GM21723 (cell line): ENCODE measurements around the gene EDIL3.
"Not testable (repeated sequence)": the region's sequence is repeated elsewhere in the genome, so short reads cannot be mapped to it uniquely, and the experiment has no call there.

Source experiments
- ATAC-seq: cut with Tn5 transposase; IDR thresholded peaks from one replicate; pipeline ENCODE4 v1.9.1; 2021; ENCODE audit warnings: mild to moderate bottlenecking, moderate library complexity; ENCODE audit not compliant: unreplicated experiment

The EDIL3 gene

DNA sequence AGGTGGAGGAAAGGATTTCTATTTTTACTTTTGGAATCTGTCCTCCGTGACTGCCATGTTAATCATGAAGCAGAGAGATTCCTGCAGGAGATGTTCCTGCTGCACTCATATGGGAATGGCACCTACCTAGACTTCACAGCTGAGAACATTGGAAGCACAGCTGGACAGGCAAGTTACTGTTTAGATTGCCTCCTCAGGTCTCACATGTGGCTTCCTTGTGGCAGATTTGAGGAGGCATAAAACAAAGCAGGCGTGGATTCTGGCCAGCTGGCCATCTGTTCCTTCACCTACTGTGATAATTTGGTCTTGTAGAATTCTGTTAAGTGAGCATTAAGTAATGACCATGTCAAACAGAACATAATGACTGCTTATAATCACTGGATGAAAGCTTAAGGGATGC is 193.4 kb downstream of the EDIL3 start:
- no peak for ATAC-seq

DNA sequence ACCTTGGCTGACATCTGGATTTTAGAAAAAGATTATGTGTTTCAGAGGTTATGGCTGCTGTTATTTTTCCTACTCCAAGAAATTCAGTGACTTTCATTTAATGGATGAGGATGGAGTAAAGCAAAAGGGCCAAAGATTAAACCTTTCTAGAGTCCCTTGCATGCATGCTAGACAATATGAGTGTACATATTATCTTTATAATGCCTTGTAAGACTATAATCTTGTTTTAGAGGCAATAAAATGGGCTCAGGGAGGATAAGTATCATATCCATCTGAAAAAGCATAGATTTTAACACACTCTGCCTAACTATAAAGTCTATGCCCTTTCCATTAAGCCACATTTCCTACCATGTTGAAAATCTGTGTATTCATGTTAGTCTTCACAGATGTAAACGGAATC is 199.8 kb downstream of the EDIL3 start:
- ATAC-seq: no peak

DNA sequence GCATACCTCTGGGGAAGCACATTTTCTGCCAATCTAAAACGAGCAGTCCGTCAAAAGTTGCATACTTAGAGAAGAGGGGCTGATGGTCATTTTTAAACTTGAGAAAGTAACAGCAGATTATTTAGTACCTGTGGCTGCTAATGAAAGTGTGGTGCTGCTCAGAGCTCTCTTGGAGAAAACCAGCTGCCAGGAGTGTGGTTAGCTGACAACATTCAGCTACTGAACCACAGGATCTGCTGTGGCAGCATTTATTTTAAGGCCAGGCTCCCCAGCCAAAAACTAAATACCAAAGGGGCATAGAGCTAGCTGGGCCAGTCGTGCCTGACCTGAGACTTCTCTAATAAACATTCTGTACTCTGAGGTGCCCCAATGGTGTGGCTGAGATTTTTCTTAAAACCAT is 203.6 kb downstream of the EDIL3 start:
- no peak for ATAC-seq

DNA sequence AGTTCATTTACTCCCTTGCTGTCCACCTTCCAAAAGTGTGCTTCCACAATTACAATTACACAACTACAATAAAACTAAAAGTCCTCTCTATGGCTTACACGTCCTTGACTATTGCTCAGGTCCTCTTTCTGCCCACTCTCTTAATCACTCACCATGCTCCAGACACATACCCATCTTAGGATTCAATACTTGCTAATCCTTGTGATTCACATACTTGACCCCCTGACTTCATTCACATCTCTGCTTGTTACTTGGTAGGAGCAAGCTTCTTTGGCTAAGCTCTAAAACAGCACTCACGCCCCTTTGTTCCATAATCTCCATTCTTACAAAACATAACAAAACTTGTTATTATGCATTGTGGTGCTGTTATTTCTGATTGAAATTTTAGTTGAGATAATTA is 215.8 kb downstream of the EDIL3 start:
- ATAC-seq: no peak

DNA sequence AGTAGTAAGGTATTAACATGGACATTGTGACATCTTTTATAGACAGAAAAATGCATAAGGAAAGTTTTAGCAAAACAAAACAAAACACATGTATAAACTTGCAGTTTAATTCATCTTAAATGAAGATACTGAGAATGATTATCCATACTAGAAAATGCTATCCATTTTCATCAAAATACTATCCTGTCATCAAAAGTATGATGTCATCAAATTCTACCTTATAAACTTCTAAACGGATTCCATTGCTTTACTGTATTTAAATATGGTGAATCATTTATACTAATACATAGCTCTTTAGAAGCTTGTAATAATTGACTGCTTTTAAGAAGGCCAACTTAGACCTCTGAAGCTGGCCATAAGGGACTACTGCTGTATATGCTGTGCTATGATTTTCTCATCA is 221.0 kb downstream of the EDIL3 start:
- ATAC-seq: no peak

DNA sequence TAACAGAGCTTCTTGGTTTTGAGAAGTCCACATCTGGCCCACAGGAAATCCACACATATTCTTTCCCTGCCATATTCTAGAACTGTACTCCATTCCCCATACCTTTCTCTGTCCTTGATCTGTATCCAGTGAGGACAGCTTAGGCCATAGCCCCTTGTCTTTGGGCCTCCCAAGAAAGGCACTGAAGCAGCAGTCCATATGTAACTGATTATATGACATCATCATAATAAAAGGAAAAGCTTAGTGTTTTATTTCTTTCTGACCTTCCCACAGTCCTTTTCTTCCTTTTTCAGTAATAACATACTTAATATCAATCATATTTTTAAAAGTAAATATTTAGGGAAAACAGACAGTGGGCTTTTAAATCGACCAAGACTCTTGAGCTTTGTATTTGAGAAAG is 222.0 kb downstream of the EDIL3 start:
- ATAC-seq: no peak

DNA sequence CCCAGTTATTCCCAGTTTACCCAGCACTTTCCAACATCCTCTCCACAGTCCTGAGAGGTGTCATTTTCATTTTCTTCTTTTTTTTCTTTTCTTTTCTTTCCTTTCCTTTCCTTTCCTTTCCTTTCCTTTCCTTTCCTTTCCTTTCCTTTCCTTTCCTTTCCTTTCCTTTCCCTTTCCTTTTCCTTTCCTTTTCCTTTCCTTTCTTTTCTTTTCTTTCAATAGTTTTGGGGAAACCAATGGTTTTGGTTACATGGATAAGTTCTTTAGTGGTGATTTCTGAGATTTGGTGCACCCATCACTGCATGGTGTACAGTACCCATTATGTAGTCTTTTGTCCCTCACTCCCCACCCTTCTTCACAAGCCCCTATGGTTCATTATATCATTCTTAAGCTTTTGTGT is 224.0 kb downstream of the EDIL3 start:
- ATAC-seq: not testable (repeated sequence)

DNA sequence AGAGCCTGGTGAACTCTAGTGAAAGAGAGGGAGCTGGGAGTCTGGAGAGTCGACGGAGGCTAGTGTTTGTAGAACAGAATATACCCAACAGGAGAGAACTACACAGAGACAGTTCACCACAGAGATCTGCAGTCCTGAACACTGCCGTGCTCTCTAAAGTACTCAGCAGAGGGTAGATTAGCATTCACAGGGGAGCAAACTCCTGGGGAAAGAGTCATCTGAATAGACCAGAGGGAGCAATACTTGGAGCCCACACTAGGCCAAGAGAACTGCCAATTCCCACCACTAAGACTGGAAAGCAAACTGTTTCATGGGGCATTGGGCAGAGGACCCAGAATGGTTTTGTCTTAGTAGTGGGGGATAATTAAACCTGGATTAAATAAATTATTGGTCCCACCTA is 235.6 kb downstream of the EDIL3 start:
- no peak for ATAC-seq

DNA sequence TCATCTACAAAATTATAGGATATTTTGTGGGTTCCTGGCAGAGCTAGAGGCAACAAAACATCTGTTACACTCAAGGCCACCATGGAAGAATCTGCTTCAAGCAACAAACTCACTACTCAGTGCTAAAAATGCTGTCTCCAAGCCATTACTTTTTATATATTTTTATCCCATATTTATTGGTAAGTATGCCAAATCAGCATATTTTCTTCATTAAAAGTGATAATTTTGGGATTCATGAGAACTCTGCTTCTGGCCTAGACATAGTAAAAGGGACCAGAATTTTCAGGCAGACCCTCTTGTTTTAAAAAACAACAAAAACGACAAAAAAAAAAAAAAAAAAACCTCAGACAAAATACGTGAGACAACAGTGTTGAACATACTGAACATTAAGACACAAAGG is 236.0 kb downstream of the EDIL3 start:
- no peak for ATAC-seq

DNA sequence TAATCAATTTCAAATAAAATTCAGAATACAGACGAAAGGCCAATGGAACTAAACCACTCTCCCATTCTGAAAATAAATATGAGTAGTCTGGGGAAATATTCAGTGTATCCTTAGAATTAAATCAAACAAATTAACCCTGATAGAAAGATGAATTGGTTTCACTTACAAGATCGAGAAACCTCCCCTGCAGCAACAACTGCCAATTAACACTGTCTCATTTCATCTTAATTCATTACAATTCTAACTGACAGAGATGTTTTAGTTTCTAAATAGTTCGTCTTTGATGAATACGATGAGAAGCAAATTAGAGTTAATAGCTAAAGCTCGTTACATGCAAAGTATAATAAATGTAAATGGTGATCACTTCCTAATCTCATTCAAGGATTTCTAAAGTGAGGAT is 247.1 kb downstream of the EDIL3 start:
- no peak for ATAC-seq

DNA sequence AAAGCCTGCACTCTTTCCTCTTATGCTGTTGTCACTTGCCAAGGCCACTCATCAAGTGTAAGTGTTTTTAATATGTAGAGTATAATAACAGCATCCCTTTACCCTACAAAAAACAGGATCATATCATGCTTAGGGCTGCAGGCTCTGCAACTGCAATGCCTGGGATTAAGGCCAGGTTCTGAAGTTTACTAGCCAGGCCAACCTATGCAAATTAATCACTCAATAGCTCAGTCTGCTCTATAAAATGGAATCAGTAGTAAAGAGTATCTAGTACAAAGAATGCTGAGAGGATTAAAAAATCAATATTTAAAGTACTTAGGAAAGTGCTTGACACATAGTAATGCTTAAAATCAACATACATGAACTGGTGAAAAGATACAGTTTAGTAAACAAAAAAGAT is 253.3 kb downstream of the EDIL3 start:
- no peak for ATAC-seq

DNA sequence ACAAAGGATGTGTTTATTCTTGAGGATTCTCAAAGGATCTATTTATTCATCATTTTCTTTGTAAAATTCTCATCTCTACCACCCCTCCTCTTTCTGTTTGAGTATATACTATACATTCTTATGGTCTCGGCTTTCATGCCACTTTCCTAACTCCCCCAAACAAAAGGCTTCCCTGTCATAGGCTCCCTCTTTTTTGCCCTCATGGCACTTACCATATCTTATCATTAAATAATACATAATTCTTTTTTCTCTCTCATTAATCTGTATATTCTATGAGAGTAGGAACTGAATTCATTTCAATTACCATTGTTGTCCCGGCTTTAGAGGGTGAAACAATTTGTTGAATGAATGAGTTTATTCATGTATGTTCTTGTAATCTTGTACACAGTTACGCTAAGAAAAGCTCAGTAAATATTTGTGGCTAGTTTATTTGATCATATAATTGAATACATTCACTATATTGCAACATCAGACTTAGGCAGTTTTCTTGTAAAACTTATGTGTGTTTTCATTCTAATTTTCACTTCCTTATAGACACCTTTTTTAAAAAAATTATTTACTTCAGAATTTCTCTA is 254.6 kb downstream of the EDIL3 start:
- no peak for ATAC-seq

DNA sequence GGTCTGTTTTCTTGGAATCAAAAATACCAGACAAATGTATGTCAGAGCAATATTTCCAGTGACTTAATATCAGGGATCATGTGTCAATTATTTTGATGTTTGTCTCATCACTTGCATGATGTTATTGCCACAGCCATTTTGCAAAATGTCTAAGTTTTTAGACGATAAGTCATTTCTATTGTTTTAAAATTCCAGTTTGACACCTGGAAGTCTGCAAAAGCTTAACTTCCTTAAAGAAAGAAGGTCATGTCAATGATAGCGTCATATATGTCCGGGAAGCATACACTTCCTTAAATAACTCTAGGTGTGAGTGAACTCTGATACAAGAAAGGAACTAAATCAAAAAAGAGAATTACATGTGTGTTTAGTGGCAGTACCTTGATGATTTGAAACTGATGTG is 259.5 kb downstream of the EDIL3 start:
- no peak for ATAC-seq

DNA sequence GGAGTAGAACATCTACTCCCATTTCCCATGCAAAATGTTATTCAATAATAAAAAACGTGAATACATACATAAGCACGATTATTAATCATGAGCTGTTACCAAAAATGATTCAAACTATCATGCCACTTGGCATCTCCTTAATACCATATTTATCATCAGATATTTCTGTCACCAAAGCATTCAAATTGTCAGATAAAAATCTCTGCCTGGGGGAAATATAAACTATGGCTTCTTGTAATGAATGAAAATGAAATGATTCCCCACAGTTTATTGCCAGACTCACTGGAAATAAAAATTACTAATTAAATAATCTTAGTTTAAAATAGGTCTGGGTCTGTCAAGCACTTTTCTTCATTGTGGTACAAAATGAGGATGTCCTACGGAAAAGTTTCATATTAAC is 265.4 kb downstream of the EDIL3 start:
- no peak for ATAC-seq

DNA sequence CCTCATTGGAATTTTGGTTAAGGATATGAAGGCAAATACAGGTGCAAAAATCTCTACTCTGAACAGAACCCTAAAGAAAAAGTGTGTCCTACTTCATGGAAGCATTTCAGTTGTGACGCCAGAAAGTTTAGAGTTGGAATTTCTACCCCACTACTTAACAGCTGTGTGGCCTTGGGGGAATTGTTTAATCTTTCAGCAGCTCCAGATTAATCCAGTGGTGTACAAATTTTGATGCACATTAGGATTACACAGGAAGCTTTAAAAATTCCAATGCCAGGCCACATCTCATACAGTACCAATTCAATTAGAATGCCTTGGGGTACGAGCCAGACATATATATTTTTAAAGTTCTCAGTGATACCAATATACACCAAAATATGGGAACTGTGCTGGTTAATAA is 266.1 kb downstream of the EDIL3 start:
- ATAC-seq: no peak

DNA sequence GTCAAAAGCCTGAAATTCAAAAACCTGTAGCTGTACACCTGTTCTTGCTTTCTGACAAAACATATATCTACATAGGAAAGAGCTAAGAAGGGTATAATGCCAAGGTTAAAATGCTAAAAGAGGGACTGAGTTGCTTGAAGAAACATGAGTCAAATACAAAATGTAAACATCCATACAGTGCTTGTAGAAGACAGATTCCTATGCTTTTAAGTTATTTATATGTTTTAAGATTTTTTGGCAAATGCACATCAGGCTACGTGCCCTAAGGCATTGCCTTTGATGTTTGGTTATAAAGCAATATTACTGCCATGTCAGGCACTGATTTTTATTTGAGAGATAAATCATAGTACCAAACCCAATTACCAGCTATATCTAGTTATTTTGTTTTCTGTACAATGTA is 269.0 kb downstream of the EDIL3 start:
- no peak for ATAC-seq

DNA sequence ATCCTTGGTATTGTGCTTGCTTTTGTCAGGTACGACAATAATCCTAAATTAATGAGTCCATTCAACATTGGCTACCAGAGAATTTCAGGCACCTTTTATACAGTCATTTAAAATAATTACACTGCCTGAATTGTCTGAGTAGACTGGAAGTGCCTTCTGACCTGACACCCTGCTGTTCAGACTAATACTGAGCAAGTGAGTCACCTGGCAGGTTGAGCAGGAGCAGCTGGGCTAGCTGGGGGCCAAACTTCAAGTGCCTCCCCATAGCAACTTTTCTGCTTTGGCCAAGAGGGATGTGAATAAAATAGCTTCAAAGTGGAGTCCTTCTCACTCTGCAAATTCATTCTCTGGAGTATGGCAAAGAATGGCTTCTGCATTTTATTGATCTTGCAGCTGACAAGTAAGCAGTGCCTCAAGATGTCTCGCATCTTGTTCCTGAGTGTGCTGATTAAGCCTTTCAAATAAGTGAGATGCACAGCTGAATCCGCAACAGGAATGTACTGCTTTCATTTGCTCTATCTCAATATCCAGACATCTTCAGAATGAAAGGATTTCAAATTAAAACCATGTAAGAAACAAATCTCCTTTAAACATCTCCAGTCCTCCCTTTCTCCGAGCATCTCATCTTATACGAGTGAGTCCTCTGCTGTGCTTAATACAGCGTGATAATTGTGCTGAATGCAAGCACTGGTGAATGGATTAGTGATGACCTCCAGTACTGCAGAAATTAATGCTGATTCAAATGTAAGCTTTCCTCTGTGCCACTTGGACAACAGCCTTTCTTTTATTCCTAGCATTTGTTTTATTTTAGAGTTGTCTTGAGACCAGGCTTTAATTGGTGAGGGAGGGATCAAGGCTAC is 271.2 kb downstream of the EDIL3 start:
- ATAC-seq: no peak

DNA sequence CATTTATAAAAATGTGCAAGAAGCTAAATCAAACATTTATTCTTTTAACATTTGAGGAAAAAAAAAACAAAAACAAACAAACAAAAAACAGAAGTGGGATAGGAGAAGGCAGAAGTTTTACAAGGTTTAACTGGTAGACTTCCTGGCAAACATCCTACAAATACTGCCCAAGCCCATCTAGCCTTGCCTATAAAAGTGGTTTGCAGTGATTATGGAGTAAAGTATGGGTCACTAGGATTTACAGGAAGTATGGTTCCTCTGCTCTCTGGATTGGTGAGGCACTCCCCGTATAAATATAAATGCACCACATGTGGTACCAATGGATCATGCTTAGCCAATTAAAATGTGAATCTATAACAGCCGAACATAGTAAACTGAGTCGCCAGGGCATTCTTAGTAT is 291.9 kb downstream of the EDIL3 start:
- ATAC-seq: no peak

DNA sequence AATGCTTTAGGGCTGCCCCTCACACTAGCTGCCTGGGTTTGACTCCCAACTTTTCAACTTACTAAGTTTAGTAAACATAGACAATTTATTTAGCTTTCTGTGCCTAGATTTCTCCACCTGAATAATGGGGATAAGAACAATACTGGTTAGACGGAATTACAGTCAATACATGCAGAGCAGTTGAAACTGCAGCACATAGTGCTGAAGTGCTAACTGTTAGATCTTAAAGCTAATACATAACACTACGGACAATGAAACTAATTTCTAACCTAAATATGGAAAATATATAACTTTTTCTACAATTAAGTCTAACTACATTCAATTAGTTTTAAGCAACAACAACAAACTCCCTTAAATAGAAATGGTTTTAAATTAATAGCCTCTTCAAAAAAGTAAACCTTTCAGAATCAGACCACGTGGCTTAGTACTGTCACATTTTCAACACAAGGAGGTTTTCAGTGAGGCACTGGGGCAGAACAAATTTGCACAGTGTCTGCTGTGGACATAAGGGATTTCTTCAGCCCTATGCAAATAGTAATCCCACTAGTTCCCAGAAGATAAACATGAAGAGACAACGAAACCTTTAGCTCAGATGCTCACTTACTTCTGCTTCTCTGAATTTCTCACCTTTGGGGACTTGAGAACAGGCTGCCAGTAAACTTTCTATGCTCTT is 293.4 kb downstream of the EDIL3 start:
- no peak for ATAC-seq

DNA sequence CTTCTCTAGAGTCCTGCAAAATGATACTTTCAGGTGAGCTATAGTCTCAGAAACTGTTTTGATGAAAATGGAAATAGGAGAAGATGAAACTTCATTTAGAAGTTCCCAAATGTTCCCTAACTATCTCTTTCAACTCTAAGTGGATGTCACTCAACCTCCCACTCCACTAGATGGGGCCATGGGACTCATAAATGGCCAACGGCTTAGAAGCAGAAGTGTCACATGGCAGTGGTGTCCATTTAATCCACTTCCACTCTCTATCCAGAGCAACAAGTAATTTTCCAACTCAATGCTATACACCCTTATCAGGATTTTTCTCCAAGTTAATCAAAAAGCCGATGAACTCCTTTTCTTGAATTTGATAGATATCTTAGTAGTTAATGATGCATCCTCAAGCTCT is 295.7 kb downstream of the EDIL3 start:
- no peak for ATAC-seq

DNA sequence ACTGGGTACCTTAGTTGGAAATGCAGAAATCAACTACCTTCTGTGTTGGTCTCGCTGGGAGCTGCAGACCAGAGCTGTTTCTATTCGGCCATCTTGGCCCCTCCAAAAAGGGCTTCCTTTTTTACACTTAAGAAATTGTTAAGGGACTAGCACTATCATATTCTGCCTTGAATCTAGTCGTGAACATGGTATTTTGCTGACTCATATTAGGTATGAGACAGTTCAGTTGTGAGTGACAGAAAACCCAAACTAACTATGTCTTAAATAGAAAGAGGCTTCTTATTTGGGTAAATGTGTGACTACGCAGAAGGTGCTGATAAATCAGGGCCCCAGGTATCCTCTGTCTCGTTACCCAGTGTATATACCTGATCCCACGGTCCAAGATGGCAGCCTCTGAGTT is 298.2 kb downstream of the EDIL3 start:
- no peak for ATAC-seq

DNA sequence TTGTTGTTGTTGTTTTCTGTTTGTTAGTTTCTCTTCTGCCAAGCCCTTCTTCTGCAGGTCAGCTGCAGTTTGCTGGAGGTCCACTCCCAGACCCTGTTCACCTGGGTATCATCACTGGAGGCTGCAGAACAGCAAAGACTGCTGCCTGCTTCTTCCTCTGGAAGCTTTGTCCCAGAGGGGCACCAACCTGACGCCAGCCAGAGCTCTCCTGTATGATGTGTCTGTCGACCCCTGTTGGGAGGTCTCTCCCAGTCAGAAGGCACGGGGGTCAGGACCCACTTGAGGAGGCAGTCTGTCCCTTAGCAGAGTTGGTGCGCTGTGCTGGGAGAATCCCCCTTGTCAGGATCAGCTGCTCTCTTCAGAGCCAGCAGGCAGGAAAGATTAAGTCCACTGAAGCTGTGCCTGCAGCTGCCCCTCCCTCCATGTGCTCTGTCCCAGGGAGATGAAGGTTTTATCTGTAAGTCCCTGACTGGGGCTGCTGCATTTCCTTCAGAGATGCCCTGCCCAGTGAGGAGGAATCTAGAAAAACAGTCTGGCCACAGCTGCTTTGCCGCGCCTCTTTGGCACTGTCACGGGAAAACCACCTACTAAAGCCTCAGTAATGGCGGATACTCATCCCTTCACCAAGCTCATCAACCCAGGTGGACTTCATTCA is 299.2 kb downstream of the EDIL3 start:
- ATAC-seq: no peak
